Astrocyte of the hippocampus (primary cell): ENCODE measurements around the gene SCFD2.
A peak's percentile ranks its signal among the peaks of the same experiment; 100 is the strongest.
"Not testable (repeated sequence)": the region's sequence is repeated elsewhere in the genome, so short reads cannot be mapped to it uniquely, and the experiment has no call there.

Experiments used
- DNase-seq: peaks from one replicate; pipeline ENCODE4 v3.0.0; 2011; ENCODE audit warnings: low read depth, low spot score

SCFD2 gene

DNA sequence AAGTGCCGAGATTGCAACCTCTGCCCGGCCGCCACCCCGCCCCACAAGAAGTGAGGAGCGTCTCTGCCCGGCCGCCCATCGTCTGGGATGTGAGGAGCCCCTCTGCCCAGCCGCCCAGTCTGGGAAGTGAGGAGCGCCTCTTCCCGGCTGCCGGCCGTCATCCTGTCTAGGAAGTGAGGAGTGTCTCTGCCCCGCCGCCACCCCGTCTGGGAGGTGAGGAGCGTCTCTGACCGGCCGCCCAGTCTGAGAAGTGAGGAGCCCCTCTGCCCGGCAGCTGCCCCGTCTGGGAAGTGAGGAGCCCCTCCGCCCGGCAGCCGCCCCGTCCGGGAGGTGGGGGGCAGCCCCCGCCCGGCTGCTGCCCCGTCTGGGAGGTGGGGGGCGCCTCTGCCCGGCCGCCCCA is 226.6 kb downstream of the SCFD2 start:
- not testable (repeated sequence) for DNase-seq

DNA sequence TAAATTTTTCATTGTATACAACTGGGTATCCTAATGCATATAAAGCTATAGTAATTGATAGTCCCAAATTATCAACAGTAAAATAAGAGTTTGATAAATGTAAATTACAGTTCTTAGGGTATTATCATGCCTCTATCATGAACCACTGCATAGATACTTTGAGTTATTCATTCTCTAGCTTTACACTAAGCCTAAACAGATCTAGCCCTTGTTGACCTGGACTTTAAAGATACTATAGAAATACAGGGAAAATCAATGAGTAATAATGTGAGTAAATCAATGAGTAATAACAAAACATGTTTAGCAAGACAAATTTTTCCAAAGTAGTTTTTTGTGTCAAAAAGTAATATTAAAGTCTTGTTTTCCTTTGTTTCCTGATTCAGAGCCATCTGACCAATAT is 228.4 kb downstream of the SCFD2 start:
- DNase-seq = no peak

DNA sequence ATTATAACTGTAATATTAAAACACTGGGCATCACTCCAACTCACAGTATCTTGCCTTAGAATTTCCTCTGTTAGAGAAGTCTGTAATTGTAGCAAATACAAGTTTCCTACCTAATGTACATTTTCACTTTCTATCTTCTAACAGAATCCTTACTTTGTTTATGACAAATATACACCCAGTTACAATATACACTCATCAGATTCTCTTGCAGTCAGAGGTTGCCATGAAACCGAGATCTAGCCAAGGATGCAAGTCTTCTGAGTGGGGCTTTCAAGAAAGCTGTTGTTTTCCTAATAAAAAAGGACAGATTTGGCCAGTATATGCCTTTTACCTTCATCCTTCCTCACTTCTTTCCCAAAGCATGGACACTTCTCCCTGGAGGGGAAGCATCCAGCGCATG is 228.9 kb downstream of the SCFD2 start:
- no peak for DNase-seq

DNA sequence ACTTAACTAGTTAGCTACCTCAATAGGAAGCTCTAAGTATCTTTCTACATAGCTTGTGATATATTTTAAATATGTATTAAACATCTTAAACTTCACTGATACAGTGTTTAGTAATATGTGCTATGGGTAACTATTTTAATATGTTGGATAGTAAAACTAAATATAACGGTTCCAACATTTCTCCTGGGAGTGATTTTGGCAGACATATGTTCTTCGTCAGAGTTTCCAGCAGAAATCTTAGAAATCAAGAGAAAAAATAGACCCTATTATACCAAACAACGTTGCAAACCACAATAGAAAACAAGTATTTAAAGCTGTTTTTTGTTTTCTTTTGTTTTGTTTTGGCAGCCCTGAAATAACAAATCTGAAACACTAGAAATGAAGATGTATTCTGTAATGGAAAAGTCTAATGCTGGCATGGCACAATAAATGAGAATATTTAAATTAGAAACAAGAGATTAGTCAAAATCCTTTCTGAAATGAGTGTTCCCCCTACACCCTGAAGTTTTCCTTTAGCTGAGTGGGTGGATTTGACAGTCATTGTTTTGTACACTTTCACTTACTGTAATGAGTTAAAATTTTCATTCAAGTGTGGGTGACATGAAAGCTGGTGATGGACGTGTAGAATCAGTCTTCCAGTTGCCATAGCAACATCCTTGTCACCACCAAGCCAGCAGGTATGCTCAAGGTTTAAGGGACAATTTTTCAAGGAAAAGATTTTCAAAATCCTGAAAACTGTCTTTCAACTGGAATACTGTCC is 233.5 kb downstream of the SCFD2 start:
- DNase-seq = no peak

DNA sequence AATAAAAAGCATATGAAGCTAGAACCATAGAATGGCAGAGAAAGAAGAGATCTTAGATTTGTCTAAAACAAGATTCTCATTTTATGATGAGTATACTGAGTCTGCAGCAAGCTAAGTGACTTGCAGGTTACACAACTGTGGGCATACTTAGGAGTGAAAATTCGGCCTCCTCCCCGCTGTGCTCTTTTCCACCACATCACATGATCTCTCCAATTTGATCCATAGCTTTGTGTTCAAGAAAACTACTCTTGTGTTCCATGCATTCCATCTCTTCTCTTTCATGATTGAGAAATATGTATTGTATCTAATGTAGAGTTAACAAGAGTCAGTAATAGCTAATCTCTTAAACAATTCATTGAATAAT is 234.3 kb downstream of the SCFD2 start:
- DNase-seq = no peak

DNA sequence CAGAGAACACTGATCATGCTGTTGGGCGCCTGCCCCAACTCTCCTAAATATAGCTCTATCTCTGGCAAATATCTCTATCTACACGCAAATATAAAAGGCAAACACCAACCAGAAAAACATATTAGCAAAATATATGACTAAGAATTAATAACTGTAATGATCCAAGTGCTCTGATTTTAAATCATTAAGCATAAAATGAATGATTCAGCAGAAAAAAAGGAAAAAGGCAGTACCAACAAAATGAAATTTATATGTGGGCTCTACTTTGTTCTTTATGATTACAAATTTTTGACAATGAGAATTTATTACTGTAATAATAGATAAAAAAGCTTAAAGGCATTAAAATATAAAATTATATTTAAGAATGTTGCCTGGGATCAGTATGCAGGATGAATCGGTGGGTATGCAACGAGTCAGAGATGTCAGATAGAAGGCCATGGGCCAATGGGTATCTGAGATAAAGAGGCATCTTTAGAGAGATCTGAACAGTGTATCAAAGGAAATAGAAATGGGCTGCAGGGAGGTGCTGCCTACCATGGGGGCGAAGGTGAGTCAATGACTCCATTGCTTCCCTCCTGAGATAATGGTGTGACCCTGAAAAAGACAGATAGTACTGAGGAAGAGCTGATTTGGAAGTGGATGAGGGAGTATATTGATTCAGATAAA is 234.8 kb downstream of the SCFD2 start:
- DNase-seq = no peak

DNA sequence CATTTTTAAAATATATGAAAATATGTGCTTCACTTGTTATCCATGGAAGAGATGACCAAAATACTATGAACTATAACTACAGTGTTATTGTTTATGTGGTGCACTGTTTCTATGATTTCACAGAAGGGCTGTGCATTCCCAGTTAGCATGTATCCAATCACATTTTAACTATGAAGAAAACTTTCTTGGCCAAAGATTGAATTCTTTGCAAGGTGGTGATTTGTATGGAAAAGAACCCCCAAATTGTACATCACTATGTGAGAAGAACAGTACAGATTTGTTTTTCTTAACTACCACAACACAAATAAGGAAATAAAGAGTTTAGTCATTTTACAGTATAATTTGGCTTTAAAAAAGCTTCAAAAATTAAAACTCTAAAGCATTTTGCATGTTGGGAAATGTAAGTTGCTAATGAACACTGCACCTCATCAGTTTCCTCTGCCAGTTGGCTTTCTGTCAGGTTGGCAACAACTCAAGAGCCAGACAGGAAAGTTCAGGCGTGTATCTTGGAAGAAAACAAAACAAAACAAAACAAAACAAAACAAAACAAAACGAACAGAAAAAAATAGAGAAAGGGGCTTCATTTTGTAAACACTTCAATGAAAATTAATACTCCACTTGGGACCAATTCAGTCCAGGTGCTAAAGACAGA is 237.0 kb downstream of the SCFD2 start:
- DNase-seq = peak; percentile 50

DNA sequence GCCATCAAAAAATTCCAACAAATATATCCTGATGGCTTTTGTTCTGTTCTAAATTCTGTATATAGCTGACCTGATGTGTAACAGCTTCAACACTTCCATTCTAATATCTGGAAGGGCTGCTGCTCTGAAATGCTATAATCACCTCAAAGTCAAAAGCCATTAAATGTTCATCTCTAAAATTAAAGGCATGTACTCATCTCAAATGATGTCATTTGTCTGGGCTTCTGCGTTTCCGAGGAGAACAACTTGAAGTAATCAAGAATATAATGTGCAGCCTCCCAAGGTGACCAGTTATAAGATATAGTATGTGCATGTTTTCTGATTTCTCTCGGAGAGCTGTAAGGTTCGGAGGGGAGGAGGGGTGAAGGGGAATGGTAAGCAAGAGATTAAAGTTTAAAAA is 237.6 kb downstream of the SCFD2 start:
- DNase-seq = no peak

DNA sequence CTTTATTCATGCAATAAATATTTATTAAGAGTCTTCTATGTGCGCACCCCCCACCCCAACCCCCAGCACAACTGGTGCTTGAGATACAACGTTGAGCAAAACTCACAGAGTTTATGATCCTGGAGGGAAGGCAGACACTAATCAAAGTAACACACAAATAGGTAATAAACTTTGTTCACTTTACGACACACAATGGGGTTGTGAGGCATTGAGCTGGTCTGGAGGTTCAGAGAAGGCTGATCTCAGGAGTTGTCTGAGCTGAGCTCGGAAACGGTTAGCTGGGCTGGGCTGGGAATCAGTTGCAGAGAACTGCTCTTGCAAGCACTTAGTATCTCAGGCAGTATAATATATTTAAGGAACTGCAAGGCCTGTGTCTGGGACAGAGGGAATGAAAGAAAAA is 238.5 kb downstream of the SCFD2 start:
- DNase-seq = no peak

DNA sequence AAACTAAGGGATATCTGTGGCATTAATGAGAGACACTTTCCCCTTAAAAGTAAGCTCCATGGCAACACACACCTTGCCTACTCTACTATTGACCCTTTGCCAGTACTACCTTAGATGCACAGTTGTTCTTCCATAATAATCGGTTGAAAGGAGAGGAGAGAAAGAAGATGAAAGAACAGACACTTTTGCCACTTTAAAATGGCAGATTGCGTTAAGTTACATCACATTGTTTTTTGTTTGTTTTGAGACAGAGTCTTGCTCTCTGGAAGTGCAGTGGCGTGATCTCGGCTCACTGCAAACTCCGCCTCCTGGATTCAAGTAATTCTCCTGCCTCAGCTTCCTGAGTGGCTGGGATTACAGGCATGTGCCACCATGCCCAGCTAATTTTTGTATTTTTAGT is 239.8 kb downstream of the SCFD2 start:
- no peak for DNase-seq

DNA sequence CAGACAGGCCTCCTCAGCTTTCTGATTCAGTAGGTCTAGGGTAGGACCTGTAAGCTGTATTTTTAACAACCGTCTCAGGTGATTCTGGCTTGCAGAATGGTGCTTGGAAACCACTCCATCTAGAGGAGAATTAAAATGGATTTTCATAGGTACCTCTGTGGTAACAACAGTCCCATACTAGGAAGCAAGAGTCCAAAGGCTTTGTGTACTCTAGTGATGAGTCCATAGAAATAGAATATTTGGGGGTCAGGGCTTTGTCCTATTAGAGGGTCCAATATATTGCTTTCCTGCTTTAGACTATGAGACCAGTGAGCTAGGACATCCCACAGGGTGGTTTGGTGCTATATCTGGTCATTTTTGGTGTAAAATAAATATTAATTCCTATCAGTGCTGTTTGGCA is 242.0 kb downstream of the SCFD2 start:
- DNase-seq = no peak

DNA sequence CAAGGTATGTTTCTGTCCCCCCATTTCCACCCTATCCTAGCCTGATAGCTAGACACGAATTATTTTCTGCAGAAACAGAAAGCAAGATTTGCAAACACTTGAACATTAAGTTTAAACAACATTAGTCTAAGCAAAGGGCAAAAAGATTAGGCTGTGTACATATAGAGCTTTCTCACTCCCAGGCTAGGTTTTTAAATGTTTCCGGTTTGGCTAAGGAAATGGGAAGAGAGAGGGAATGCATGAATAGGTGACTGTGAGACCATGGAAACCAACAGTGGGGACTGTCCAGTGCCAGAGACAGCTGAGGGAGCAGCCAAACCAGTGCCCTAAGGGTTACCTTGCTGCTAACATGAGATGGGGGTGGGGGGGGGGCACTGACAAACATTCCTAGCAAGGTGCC is 242.7 kb downstream of the SCFD2 start:
- no peak for DNase-seq

DNA sequence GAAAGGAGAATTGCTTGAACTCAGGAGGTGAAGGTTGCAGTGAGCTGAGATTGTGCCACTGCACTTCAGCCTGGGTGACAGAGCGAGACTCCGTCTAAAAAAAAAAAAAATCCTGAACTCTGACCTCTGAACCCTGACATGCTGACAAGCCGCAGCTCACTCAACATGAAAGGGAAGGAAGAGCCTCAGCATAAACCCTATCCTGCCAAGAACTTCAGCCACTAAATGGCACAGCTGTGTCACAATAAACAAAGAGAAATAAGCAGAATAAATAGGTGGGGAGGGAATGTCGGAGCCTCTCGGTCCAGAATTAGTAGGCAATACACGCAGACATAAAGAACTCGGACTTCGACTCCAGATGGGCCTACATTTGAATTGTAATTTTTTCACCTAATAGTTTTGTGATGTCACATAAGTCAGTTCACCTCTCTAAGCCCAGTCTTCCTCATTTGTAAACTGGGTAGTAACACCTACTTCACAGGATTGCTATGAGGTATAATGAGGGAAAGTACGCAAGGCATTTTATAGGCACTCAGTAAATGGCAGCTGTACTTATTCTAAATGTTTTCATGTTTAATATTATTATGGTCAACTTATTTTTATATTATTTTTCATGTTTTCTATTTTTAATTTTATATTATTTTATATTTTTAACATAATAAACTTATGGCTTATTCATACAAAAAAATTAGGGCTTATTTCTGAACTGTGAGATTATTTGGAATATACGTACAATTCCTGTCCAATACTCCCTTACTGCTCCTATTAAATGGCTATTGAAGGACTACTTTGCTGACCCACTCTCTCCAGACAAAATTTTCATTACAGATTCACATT is 243.4 kb downstream of the SCFD2 start:
- no peak for DNase-seq

DNA sequence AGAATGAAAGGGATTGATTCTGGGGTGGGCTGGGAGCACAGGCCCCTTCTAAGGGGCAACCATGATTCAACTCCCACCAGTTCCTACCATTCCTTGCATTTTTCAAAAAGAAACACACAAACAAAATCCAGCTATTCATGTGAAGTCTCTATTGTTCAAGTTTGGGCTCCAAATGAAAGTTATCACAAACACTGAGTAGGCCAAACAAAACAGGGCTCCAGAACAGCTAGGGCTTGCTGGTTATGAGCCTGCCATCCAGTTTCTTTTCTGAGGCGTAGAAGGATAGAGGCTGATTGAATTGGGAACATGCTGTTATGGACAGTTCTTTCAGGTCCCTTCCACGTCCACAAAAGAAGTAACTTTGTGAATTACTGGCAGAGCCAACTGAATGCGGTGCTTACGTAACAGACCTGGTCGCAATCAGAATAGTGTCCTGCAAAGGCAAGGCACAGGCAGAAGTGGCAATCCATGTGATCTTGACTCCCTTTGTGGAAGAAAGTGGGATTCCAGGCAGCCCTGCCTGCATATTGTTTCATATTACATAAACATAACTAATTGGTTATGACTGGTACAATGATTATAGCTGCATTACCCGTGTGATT is 244.5 kb downstream of the SCFD2 start:
- peak; percentile 58 for DNase-seq

DNA sequence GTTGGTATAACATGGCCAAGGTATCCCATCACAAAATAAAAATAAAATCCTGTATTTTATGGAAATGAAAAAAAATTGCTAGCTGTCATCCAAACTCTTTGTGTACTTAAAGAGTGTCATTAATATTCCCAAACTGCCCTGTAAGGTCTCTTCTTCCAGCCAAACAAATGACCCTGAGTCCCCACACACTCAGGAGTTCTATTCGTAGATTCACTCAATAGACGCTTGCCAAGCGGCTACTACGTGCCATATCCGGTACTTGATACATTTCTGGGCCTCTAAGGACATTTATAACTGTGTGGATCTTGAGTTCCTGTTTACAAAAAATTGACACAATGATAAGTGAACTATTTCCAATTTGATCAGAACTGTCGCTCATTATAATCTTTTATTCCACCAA is 245.1 kb downstream of the SCFD2 start:
- DNase-seq = no peak

DNA sequence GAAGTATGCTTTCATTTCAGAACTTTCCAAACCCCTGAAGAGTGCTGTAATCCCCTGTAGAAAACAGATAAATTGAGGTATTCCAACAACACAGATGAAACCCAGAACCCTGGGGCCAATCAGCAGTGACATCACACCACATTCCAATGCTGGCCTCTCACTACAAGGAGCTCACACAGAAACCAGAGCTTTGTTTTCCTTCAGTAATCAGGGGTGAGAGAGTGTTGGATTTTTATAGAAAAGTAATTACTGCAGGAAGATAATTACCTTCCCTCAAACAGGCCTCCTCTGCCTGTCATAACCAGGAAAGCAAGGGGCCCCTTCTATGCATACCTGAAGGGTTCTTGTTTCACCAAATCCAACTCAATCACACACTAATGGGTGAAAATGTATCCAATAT is 246.2 kb downstream of the SCFD2 start:
- DNase-seq = peak; percentile 84

DNA sequence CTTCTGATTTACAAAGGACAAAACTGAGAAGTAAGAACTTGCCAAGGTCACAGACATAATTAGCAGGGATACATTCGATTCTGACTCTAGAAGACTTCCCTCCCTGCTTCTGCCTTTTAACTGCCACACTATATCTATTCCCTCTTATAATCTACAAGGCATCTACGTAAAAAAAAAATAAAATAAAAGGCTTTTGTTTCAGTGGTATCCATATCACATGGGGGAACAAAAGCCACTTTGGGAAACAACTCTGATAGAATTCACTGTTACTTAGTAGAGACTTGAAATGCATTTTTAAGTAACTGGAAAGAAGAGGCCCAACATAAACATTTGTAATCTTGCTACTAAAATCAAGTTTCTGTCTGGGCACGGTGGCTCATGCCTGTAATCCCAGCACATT is 247.2 kb downstream of the SCFD2 start:
- DNase-seq = no peak

DNA sequence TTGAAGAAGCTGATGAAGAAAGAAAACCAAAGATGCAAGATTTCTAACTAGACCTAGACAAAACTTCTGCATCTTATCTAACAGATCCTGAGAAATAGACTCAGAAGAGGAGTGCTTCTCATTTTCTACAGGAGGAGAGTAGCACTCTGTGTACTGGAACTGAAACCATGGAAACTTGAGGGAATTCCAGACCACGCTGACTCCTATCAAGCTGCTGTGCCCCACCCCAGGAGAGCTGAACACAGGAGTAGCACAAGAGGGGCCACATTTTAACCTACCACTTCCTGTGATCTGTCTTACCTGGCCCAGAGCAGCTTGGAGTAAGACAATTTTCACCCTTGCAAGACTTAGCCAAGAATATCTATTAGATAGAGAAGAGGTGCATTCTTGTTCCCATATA is 248.9 kb downstream of the SCFD2 start:
- peak; percentile 62 for DNase-seq

DNA sequence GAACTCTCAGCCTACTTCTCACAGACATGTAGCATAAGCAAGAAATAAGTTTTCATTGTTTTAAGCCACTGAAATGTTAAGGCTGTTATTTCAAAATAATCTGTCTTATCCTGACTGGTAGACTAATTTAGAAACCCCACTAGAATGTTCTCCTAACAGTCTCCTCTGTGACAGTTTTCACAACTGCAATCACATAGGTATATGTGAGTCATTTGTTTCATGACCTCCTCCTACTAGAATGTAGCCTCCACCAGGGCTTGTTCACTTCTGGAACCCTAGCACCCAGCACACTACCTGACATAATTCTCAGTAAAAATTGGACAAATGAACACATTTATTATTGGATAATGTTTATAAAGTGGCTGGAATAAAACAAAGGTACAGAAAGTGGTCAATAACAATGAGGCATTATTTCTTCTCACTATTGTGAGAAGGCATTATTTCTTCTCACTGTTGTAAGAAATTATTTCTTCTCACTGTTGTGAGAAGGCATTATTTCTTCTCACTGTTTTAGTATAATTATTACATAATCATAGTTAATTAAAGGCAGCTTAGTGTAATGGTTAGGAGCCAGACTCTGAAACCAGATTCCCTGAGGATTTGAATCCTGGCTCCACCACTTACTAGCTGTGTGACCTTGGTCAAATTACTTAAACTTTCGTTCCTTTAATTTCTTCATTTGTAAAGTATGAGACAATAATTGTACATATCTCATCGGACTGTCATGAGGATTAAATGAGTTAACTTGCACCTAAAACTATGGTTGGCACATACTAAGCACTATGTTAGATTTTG is 252.2 kb downstream of the SCFD2 start:
- DNase-seq = no peak

DNA sequence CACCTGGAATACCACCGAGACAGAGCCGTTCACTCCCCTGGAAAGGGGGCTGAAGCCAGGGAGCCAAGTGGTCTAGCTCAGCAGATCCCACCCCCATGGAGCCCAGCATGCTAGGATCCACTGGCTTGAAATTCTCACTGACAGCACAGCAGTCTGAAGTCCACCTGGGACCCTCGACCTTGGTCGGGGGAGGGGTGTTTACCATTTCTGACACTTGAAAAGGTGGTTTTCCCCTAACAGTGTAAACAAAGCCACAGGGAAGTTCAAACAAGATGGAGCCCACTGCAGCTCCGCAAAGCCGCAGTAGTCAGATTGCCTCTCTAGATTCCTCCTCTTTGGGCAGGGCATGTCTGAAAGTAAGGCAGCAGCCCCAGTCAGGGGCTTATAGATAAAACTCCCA is 260.5 kb downstream of the SCFD2 start:
- no peak for DNase-seq

DNA sequence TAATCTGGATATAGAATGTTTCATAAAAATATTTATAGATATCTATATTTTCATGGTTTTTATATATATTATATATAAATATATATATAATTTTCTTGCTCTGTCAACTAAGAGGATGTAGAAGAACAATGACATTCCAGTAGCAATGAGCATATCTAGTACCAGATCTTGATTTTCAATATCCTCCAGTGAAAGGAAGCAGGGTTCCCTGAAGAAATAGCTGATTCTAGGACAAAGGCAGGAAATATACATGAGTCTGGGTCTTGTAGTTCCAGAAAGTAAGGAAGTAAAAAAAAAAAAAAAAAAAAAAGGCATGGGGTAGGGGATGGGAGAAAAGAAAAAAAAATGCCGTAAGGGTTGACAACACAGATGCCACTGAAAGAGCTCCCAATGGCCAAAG is 262.4 kb downstream of the SCFD2 start:
- DNase-seq = no peak
